HCT116 (cell line): Measurements from ENCODE around the gene TTC39C. TPM values are rescaled to one million over a fixed set of nuclear protein-coding genes. Genes with fewer than 3 reads are reported as not detected.

ENCODE experiments used
- ATAC-seq: fragments of 200-7000 bp; cut with Tn5 transposase; 2 replicates; pipeline ENCODE4 v1.9.1; 2020; ENCODE audit warnings: mild to moderate bottlenecking, moderate library complexity
- BruUV-seq: library from RNA; stranded (reverse); fragments of 400-500 nt; replicated peaks from 2 replicates; lab custom pipeline; 2021; lab: Mats Ljungman, UMichigan
- CTCF ChIA-PET: fragments of 300-600 bp; sonication (Branson Sonifier 250); formaldehyde crosslinking; loops from one replicate; lab custom pipeline; 2021; ENCODE audit warnings: antibody characterized with exemption; lab: Charles Lee
- POLR2A ChIA-PET: fragments of 300-600, 350-600 bp; sonication (Branson Sonifier 250); formaldehyde crosslinking; loops from one replicate; lab custom pipeline; 2021; ENCODE audit warnings: antibody characterized with exemption; lab: Charles Lee
- RAD21 ChIA-PET, 2 experiments: fragments of 300-600 bp; sonication (Branson Sonifier 250); formaldehyde crosslinking; loops; one replicate each; lab custom pipeline; 2023; ENCODE audit warnings: low total read pairs in 2 of 2; ENCODE audit not compliant: uncharacterized antibody in 2 of 2, unreplicated experiment in 2 of 2, low non-redundant PET in 1 of 2; lab: Charles Lee
- DNase-seq: peaks from one replicate; pipeline ENCODE4 v3.0.0-alpha.2; 2010; ENCODE audit warnings: low read depth, low spot score
- H2AFZ ChIP-seq: fragments of 200-600 bp; shearing (Covaris generic), sonication (generic); 2 replicates; pipeline ENCODE4 v1.6.1; 2017; ENCODE audit warnings: low read depth, mixed run types, mixed read lengths, antibody characterized with exemption, low read length; ENCODE audit not compliant: poor library complexity, severe bottlenecking
- H3K27ac ChIP-seq: 2 replicates; pipeline ENCODE4 v1.5.1; 2012; ENCODE audit warnings: low read depth, low read length
- H3K27me3 ChIP-seq: fragments of 200-600 bp; sonication (generic); 2 replicates; pipeline ENCODE4 v1.6.1; 2016; ENCODE audit warnings: mixed run types, low read length, mixed read lengths; ENCODE audit not compliant: insufficient read depth
- H3K36me3 ChIP-seq, 2 experiments: fragments of 200-500 bp in 1 of 2; fragments of 200-600 bp in 1 of 2; sonication (Bioruptor generic) in 1 of 2; sonication (generic) in 1 of 2; 2 replicates each; pipeline versions ENCODE4 v1.5.1 to v1.6.1; 2014 to 2016; ENCODE audit warnings: low read length in 2 of 2, inconsistent platforms in 1 of 2, mixed read lengths in 1 of 2, mixed run types in 1 of 2; ENCODE audit not compliant: insufficient read depth in 2 of 2, control insufficient read depth in 1 of 2
- H3K4me1 ChIP-seq, 2 experiments: fragments of 200-600 bp in 1 of 2; sonication (generic) in 1 of 2; 2 replicates each; pipeline versions ENCODE4 v1.5.1 to v1.6.1; 2012 to 2017; ENCODE audit warnings: low read length in 2 of 2, inconsistent platforms in 1 of 2, mild to moderate bottlenecking in 1 of 2, mixed read lengths in 1 of 2, mixed run types in 1 of 2, moderate library complexity in 1 of 2; ENCODE audit not compliant: insufficient read depth in 2 of 2, control insufficient read depth in 1 of 2
- H3K4me2 ChIP-seq: fragments of 200-600 bp; sonication (generic); 2 replicates; pipeline ENCODE4 v1.6.1; 2017; ENCODE audit warnings: mixed run types, low read length, mixed read lengths
- H3K4me3 ChIP-seq, 2 experiments: fragments of 200-600 bp in 1 of 2; sonication (generic) in 1 of 2; replicated peaks in 1 of 2; 2 replicates each; pipeline ENCODE4 v1.5.1; 2011 to 2016; ENCODE audit warnings: low read length in 2 of 2, control low read depth in 1 of 2, low read depth in 1 of 2, mild to moderate bottlenecking in 1 of 2, mixed read lengths in 1 of 2, mixed run types in 1 of 2
- H3K79me2 ChIP-seq: fragments of 200-600 bp; sonication (generic); 2 replicates; pipeline ENCODE4 v1.6.1; 2017; ENCODE audit warnings: mild to moderate bottlenecking, mixed run types, low read length, moderate library complexity, mixed read lengths; ENCODE audit not compliant: insufficient read depth
- H3K9ac ChIP-seq: fragments of 200-600 bp; sonication (generic); 2 replicates; pipeline ENCODE4 v1.6.1; 2016; ENCODE audit warnings: low read length, mixed read lengths
- H3K9me2 ChIP-seq: fragments of 200-600 bp; sonication (generic), shearing (Covaris generic); 2 replicates; pipeline ENCODE4 v1.6.1; 2017; ENCODE audit warnings: mixed run types, mild to moderate bottlenecking, moderate library complexity; ENCODE audit not compliant: insufficient read depth
- H3K9me3 ChIP-seq, 2 experiments: fragments of 200-500 bp in 1 of 2; fragments of 200-600 bp in 1 of 2; sonication (Bioruptor generic) in 1 of 2; sonication (generic) in 1 of 2; 2 replicates each; pipeline ENCODE4 v1.6.1; 2014 to 2017; ENCODE audit warnings: low read length in 2 of 2, mixed read lengths in 2 of 2, inconsistent platforms in 1 of 2, low read depth in 1 of 2, mild to moderate bottlenecking in 1 of 2, mixed run types in 1 of 2, moderate library complexity in 1 of 2; ENCODE audit not compliant: control insufficient read depth in 1 of 2, insufficient read depth in 1 of 2
- H4K20me1 ChIP-seq: fragments of 200-600 bp; sonication (generic), shearing (Covaris generic); 2 replicates; pipeline ENCODE4 v1.6.1; 2017; ENCODE audit warnings: mixed run types, mild to moderate bottlenecking, moderate library complexity; ENCODE audit not compliant: insufficient read depth
- YY1 ChIP-seq: IDR thresholded peaks from 2 replicates; pipeline ENCODE4 v1.6.1; 2011; ENCODE audit warnings: low read length, low read depth, moderate library complexity, mild to moderate bottlenecking; ENCODE audit not compliant: insufficient replicate concordance; ENCODE audit errors: extremely low read depth
- intact Hi-C: fragments of 100-400 bp; cut with micrococcal nuclease; formaldehyde crosslinking; loops from 2 replicates; pipeline ENCODE4 v1.10.0; 2022
- total RNA-seq: library from RNA; stranded (reverse); gene quantifications from one replicate; pipeline ENCODE4 v1.2.1, GENCODE V29; 2021; ENCODE audit not compliant: unreplicated experiment
- TF ChIP-seq, protein P1 (sequence below): IDR thresholded peaks from 2 replicates; pipeline ENCODE4 v1.6.1; 2012

Gene TTC39C
- total RNA-seq, 1 experiment from 2014 or later = 24.8 TPM

DNA sequence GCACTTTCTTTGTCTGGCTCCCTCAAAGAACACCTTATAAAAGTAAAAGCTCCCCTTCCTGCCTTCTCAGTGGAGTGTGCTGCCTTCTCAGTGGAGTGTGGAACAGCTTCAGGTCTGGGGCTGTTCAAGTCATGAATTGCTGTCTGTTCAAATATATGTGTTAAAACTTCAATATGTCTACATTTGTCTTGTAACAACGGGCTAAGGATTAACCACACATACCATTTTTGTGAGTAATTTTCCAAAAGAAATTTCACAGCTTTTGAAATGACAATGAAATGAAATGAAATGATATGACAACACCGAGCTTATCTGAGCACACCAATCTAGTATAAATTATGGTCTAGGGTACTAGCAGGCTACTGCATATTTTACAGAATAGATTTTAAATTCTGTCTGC, 167.3 kb downstream of the TTC39C start:
- no TSS peak for BruUV-seq
- Histone ChIP-seq H3K9me2 (no peaks in the 10 kb centered on the region), H3K9me3 (no peaks in the 10 kb centered on the region), H3K27ac (no peak overlapping the region), H4K20me1 (no peaks in the 10 kb centered on the region), H2AFZ (no peak overlapping the region), H3K9ac (no peak overlapping the region), H3K4me2 (no peak overlapping the region), H3K4me1 (peaks cover 0 to 15% of the 10 kb centered on the region in 2 experiments; a peak in 2 of 4 replicates), H3K79me2 (no peaks in the 10 kb centered on the region), H3K36me3 (no peaks in the 10 kb centered on the region), H3K4me3 (no peak overlapping the region), H3K27me3 (no peaks in the 10 kb centered on the region)
- TF ChIP-seq YY1 = no peak
- TF ChIP-seq, protein P1, sequence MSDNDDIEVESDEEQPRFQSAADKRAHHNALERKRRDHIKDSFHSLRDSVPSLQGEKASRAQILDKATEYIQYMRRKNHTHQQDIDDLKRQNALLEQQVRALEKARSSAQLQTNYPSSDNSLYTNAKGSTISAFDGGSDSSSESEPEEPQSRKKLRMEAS = no peak
- ChIA-PET CTCF (no interaction called here), RAD21 (no interaction called here), POLR2A (no interaction called here)
- DNase-seq (no peak), ATAC-seq (no peak)
- intact Hi-C loops = no loop called here

Other genes with a start within 250 kb of the TTC39C start
- not detected for gene CABYR, start 124.3 kb downstream of the TTC39C start, total RNA-seq